ENCODE data around the gene MAPKAP1. TPM values are rescaled to one million over a fixed set of nuclear protein-coding genes. Genes with fewer than 3 reads are reported as not detected.

The MAPKAP1 gene
- total RNA-seq, 2 experiments from 2014 or later: 47.2 to 48.0 TPM

- peaks cover 9% of the 10 kb centered on the region for H3K36me3 Mint-ChIP-seq (ENCODE audit: low read depth)
- no peaks in the 10 kb centered on the region for H3K27me3 Mint-ChIP-seq
- ChIA-PET POLR2A (no interaction called here), CTCF (no interaction called here)
- no peaks in the 10 kb centered on the region for H3K9me3 Mint-ChIP-seq
- no peak for DNase-seq
- peaks cover 6% of the 10 kb centered on the region for H3K4me1 Mint-ChIP-seq
- H3K4me3 Mint-ChIP-seq: no peak overlapping the region
- no peak overlapping the region for H3K27ac Mint-ChIP-seq
These were observed 198.8 kb downstream of the MAPKAP1 start for GRCh38 chr9:125508249-125508648.

DNA sequence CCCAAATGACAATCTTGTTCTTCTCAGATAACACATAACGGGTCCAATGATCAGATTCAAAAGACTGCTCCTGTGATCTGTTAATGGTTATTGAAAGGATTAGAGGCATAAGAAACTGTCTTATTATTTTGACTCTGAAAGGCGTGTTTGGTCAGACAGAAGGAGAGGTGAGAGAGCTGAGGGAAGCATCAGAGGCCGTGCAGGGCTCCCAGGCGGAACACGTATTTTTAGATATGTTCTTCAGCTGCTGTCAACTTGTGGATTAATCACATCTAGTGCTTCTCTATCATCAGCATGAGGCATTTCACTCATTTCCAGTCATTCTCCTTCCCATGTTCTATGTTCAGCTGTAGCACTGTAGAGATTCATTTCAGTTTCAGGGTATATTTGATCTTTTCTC lies 199.8 kb downstream of the MAPKAP1 start:
- H3K9me3 Mint-ChIP-seq: no peaks in the 10 kb centered on the region
- peaks cover 5% of the 10 kb centered on the region for H3K4me1 Mint-ChIP-seq
- H3K4me3 Mint-ChIP-seq: no peak overlapping the region
- no peaks in the 10 kb centered on the region for H3K27me3 Mint-ChIP-seq
- H3K27ac Mint-ChIP-seq: no peak overlapping the region
- ChIA-PET CTCF (no interaction called here), POLR2A (no interaction called here)
- peaks cover 9% of the 10 kb centered on the region for H3K36me3 Mint-ChIP-seq (ENCODE audit: low read depth)
- no peak for DNase-seq

- H3K36me3 Mint-ChIP-seq (ENCODE audit: low read depth): peaks cover 9% of the 10 kb centered on the region
- peaks cover 5% of the 10 kb centered on the region for H3K4me1 Mint-ChIP-seq
- H3K27me3 Mint-ChIP-seq: no peaks in the 10 kb centered on the region
- H3K4me3 Mint-ChIP-seq: no peak overlapping the region
- POLR2A ChIA-PET: no interaction called here
- CTCF ChIA-PET: interaction anchor here (0.6 kb wide), 1 partner anchor 19 kb away, joined by 5 read pairs; no protein-coding TSS in a partner anchor
- H3K27ac Mint-ChIP-seq: no peak overlapping the region
- no peaks in the 10 kb centered on the region for H3K9me3 Mint-ChIP-seq
- no peak for DNase-seq
These were observed 201.0 kb downstream of the MAPKAP1 start for GRCh38 chr9:125505988-125506438.

DNA sequence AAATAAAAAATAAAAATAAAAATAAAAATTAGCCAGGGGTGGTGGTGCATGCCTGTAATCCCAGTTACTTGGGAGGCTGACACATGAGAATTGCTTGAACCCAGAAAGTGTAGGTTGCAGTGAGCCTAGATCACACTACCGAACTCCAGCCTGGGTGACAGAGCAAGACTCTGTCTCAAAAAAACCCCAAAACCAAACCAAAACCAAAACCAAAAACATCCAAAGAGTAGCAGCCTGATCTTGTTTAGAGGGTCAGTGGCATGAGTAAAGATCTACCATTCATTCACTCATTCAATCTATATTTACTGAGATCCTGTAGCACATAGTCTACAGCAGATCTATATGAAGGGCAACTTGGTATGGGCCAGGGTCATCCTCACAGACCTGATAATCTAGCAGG lies 202.4 kb downstream of the MAPKAP1 start:
- H3K4me3 Mint-ChIP-seq: no peak overlapping the region
- ChIA-PET CTCF (no interaction called here), POLR2A (no interaction called here)
- no peaks in the 10 kb centered on the region for H3K9me3 Mint-ChIP-seq
- no peak overlapping the region for H3K27ac Mint-ChIP-seq
- peaks cover 5% of the 10 kb centered on the region for H3K4me1 Mint-ChIP-seq
- DNase-seq: no peak
- peaks cover 9% of the 10 kb centered on the region for H3K36me3 Mint-ChIP-seq (ENCODE audit: low read depth)
- no peaks in the 10 kb centered on the region for H3K27me3 Mint-ChIP-seq

GRCh38 chr9:125497906-125498305 lies 209.1 kb downstream of the MAPKAP1 start:
- H3K9me3 Mint-ChIP-seq: no peaks in the 10 kb centered on the region
- POLR2A ChIA-PET: no interaction called here
- no peak for DNase-seq
- H3K4me3 Mint-ChIP-seq: no peak overlapping the region
- H3K36me3 Mint-ChIP-seq (ENCODE audit: low read depth): no peaks in the 10 kb centered on the region
- H3K27me3 Mint-ChIP-seq: no peaks in the 10 kb centered on the region
- H3K27ac Mint-ChIP-seq: no peak overlapping the region
- CTCF ChIA-PET: no interaction called here
- no peaks in the 10 kb centered on the region for H3K4me1 Mint-ChIP-seq

- H3K27ac Mint-ChIP-seq: no peak overlapping the region
- CTCF ChIA-PET: no interaction called here
- H3K4me3 Mint-ChIP-seq: no peak overlapping the region
- no peaks in the 10 kb centered on the region for H3K27me3 Mint-ChIP-seq
- no peaks in the 10 kb centered on the region for H3K4me1 Mint-ChIP-seq
- no peak for DNase-seq
- H3K9me3 Mint-ChIP-seq: no peaks in the 10 kb centered on the region
- no peaks in the 10 kb centered on the region for H3K36me3 Mint-ChIP-seq (ENCODE audit: low read depth)
- POLR2A ChIA-PET: no interaction called here
These were observed 209.5 kb downstream of the MAPKAP1 start for GRCh38 chr9:125497478-125497877.

DNA sequence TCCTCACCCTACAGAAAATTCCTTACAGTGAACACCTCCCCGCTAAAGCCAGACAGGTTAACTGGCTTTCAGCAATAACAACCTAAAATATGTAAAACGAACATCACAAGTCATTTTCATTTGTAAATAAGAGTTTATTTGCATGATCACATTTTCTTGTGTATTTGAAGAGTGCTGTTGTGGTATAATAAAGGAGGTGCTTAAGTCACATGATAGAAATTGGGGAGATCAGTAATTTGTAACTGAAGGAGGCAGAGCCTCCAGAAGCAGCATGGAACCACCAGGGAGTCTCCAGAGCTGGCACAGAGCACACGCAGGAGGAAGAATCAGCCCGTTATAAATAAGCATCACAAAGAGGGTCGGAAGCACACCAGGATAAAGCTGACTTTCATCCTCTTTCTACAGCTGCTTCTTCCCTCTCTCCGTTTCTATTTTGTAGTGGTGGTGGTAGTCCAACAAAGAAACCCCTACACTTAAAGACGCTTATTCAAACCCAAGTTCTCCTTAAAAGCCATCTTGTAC lies 210.6 kb downstream of the MAPKAP1 start:
- POLR2A ChIA-PET: no interaction called here
- DNase-seq: no peak
- Mint-ChIP-seq H3K27me3 (no peaks in the 10 kb centered on the region), H3K36me3 (ENCODE audit: low read depth) (no peaks in the 10 kb centered on the region), H3K9me3 (no peaks in the 10 kb centered on the region), H3K27ac (no peak overlapping the region), H3K4me1 (no peaks in the 10 kb centered on the region), H3K4me3 (no peak overlapping the region)
- CTCF ChIA-PET: no interaction called here

DNA sequence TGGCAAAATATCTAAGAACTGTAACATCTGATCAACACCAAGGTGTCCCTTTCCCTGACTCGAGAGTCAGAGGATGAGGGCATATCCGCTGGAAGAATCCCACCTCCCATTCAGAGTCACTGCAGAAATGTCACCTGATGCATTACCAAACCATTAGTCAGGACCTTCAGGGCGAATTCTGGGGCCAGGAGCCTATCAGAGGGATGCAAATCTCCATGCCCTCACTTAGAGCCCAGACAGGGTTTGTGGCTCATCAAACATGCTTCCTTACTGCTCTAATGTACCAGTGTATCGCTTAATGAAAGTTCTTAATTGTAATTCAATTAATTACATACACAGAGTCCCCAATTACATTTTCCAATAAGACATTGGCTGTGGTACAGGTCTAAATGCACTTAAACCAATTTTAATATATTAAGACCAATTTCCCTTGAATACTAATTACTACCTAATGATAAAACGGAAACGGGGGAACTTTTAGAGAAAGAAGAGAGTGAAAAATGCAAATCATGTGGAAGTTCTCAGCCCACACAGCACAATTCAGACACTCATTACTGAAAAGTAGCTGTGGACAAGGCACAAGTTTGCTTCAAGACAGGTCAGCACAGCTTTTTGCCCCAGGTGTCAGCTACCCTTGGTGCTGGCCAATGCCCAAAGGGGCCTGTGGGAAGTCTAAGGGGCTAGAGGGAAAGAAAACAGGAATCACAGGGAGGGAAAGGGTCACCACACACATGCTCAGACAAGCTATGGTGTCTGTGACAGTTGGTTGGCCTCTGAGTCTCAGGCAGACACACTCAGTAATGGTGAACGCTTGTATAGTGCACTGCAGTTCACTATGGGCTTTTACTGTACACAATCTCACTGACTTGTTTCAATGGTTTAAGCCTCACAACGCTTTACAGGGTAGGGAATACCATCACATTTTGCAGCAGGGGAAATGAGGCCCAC lies 211.6 kb downstream of the MAPKAP1 start:
- CTCF ChIA-PET: no interaction called here
- DNase-seq: no peak
- POLR2A ChIA-PET: no interaction called here
- Mint-ChIP-seq H3K4me1 (no peaks in the 10 kb centered on the region), H3K27me3 (no peaks in the 10 kb centered on the region), H3K4me3 (no peak overlapping the region), H3K27ac (no peak overlapping the region), H3K9me3 (no peaks in the 10 kb centered on the region), H3K36me3 (ENCODE audit: low read depth) (no peaks in the 10 kb centered on the region)

DNA sequence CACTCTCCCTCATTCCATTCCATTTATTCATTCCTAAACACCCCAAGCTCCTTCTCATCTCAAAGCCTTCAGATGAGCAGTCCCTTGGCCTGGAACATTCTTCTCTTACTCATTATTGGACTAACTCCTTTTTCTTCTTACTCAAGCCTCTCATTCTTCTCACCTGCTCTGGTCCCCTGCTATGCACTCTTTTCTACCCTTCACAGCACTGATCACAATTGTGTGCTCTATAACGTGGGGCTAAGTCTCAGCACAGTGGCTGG lies 212.4 kb downstream of the MAPKAP1 start:
- no peaks in the 10 kb centered on the region for H3K4me1 Mint-ChIP-seq
- H3K36me3 Mint-ChIP-seq (ENCODE audit: low read depth): no peaks in the 10 kb centered on the region
- H3K27me3 Mint-ChIP-seq: no peaks in the 10 kb centered on the region
- ChIA-PET POLR2A (no interaction called here), CTCF (no interaction called here)
- no peaks in the 10 kb centered on the region for H3K9me3 Mint-ChIP-seq
- no peak for DNase-seq
- no peak overlapping the region for H3K27ac Mint-ChIP-seq
- H3K4me3 Mint-ChIP-seq: no peak overlapping the region

DNA sequence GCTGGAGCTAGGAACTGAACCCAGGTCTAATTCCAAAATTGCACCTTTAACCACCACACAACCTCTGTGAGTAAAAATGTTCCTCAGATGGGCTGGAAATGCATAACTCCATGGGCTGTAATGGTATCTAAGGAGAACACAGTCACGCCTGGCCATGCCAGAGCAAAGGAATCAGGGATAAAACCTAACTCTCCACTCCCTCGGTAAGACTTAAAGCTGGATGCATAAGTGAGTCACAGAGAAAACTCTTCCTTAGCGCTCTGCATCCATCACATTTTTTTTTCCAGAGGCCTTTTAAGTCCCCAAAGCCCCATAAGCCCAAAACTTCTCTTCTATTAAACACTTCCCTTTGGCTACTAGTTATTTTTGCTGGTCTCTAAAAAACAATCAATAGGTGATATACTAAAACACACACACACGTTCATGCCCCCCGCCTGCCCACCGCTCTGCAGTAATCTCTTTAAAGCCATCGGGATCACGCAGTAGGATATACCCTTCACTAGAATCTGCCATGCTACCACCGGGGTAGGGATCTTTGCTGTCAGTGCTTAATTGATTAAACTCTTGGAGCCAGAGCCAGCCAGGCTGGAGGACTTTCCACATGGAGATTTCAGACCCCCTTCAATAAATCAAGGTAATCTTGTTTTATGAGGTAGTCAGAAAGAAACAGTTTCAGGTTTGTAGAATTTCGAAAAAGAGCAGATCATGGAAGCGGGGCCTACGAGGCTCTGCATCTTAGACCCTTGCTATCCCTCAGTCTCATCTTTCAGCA lies 212.9 kb downstream of the MAPKAP1 start:
- DNase-seq: no peak
- no peaks in the 10 kb centered on the region for H3K9me3 Mint-ChIP-seq
- no peaks in the 10 kb centered on the region for H3K27me3 Mint-ChIP-seq
- no peak overlapping the region for H3K4me3 Mint-ChIP-seq
- CTCF ChIA-PET: no interaction called here
- no peaks in the 10 kb centered on the region for H3K4me1 Mint-ChIP-seq
- H3K27ac Mint-ChIP-seq: no peak overlapping the region
- no peaks in the 10 kb centered on the region for H3K36me3 Mint-ChIP-seq (ENCODE audit: low read depth)
- POLR2A ChIA-PET: no interaction called here

- no peaks in the 10 kb centered on the region for H3K36me3 Mint-ChIP-seq (ENCODE audit: low read depth)
- ChIA-PET POLR2A (no interaction called here), CTCF (no interaction called here)
- H3K9me3 Mint-ChIP-seq: no peaks in the 10 kb centered on the region
- no peaks in the 10 kb centered on the region for H3K27me3 Mint-ChIP-seq
- DNase-seq: no peak
- H3K27ac Mint-ChIP-seq: no peak overlapping the region
- H3K4me1 Mint-ChIP-seq: no peaks in the 10 kb centered on the region
- no peak overlapping the region for H3K4me3 Mint-ChIP-seq
These were observed 213.6 kb downstream of the MAPKAP1 start for GRCh38 chr9:125493384-125493783.

DNA sequence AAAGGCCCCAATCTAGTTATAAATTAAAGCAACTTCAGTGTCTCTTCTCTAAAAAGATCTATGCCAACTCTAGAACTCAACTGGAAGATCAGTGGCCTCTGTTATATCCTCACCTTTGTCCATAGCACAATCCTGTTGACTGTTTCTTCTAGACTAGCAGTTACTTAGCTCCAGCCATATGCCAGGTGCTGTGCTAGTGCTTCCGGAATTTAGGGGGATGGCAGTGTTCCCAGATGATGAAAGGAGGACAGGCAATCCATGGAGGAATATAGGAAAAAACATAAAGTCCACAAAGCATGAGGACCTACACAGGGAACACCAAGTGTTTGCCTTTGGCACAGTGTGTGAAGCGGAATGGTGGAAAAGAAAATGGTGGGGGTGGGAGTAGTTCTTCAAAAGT lies 214.3 kb downstream of the MAPKAP1 start:
- POLR2A ChIA-PET: no interaction called here
- Mint-ChIP-seq H3K27ac (no peak overlapping the region), H3K27me3 (no peaks in the 10 kb centered on the region), H3K36me3 (ENCODE audit: low read depth) (no peaks in the 10 kb centered on the region), H3K9me3 (no peaks in the 10 kb centered on the region), H3K4me1 (no peaks in the 10 kb centered on the region), H3K4me3 (no peak overlapping the region)
- no peak for DNase-seq
- CTCF ChIA-PET: no interaction called here

DNA sequence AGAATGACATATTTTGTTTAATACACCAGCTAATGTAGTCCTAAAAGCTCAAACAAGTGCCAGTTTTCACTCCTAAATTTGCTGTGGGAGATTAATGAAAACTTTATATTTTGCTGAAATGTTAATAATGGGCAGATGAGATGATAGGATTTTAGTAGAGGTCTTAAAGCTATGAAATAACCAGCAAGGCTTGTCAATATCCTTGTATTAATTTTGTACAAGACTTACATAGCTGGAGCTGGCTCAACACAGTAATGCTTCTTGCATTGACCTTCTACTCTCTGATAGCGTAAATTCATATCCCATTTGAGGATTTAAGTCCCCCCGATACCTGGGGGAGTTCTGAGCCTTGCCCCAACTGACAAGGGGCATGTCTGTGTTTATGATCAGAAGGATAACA lies 219.2 kb downstream of the MAPKAP1 start:
- no peaks in the 10 kb centered on the region for H3K27me3 Mint-ChIP-seq
- H3K4me3 Mint-ChIP-seq: no peak overlapping the region
- ChIA-PET CTCF (interaction anchor here (1.4 kb wide), 1 partner anchor 118 kb away, joined by 5 read pairs; no protein-coding TSS in a partner anchor), POLR2A (no interaction called here)
- H3K9me3 Mint-ChIP-seq: no peaks in the 10 kb centered on the region
- H3K4me1 Mint-ChIP-seq: no peaks in the 10 kb centered on the region
- no peak overlapping the region for H3K27ac Mint-ChIP-seq
- H3K36me3 Mint-ChIP-seq (ENCODE audit: low read depth): no peaks in the 10 kb centered on the region
- no peak for DNase-seq

DNA sequence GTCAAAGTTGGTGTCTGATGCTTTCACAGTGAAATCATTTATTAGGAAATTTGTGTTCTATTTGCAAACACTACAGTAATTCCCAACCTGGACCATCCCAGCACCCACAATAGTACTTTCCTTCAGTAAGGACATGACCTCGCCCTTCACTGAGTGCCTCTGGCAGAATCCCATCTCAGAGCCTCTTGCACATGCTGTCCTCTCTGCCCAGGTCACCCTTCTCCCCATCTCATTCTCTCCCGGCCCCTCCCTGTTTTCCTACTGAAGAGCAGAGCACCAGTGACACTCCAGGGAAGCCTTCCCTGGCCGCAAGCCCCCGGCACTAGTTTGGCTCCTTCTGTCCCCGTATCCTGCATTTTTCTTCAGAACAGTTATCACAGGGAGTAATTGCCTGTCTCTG lies 220.4 kb downstream of the MAPKAP1 start:
- Mint-ChIP-seq H3K36me3 (ENCODE audit: low read depth) (no peaks in the 10 kb centered on the region), H3K27me3 (no peaks in the 10 kb centered on the region), H3K4me1 (no peaks in the 10 kb centered on the region), H3K4me3 (no peak overlapping the region), H3K27ac (no peak overlapping the region), H3K9me3 (no peaks in the 10 kb centered on the region)
- CTCF ChIA-PET: no interaction called here
- DNase-seq: no peak
- POLR2A ChIA-PET: no interaction called here

Measured in activated CD4-positive, alpha-beta memory T cell treated with anti-CD3 and anti-CD28 coated beads, Interleukin-2, amount 10 ng/mL, durations not matched to agents 7 days and 5 days (primary cell).